ENCODE data around the gene CIP2A. TPM values are rescaled to one million over a fixed set of nuclear protein-coding genes. Genes with fewer than 3 reads are reported as not detected.

CIP2A gene
- total RNA-seq, 2 experiments from 2014 or later, result 42.5 to 44.9 TPM

DNA sequence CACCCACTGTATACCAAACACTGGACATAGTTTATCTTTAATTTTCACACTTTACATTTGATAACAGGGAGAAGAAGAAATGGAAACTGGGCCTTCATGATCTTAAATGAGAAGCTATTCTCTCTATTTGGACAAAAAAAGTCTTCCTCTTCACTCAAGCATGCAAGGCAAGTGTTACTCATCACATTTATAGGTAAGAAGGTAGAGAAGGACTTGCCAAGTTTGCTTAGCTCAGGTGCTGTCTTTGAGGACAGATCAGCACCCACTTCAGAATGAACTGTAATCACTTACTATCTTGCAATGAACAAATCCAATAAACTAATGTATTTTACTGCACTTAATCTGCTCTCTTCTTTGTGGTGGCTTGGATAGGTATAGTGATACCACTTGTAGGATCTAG, 77.7 kb downstream of the CIP2A start:
- DNase-seq (no peak), ATAC-seq (no peak)
- Mint-ChIP-seq H3K27ac (no peak overlapping the region), H3K9me3 (no peaks in the 10 kb centered on the region), H3K27me3 (no peaks in the 10 kb centered on the region), H3K4me3 (no peak overlapping the region), H3K36me3 (ENCODE audit: low read depth) (no peaks in the 10 kb centered on the region), H3K4me1 (ENCODE audit: low read depth) (no peaks in the 10 kb centered on the region)
- ChIA-PET CTCF (interaction anchor here (1.2 to 1.5 kb wide), 2 partner anchors 22 to 404 kb away, joined by 3 to 4 read pairs; no protein-coding TSS in a partner anchor), POLR2A (interaction anchor here (0.6 kb wide), 1 partner anchor 150 kb away, joined by 3 read pairs; no protein-coding TSS in a partner anchor)
- TF ChIP-seq, protein P1, sequence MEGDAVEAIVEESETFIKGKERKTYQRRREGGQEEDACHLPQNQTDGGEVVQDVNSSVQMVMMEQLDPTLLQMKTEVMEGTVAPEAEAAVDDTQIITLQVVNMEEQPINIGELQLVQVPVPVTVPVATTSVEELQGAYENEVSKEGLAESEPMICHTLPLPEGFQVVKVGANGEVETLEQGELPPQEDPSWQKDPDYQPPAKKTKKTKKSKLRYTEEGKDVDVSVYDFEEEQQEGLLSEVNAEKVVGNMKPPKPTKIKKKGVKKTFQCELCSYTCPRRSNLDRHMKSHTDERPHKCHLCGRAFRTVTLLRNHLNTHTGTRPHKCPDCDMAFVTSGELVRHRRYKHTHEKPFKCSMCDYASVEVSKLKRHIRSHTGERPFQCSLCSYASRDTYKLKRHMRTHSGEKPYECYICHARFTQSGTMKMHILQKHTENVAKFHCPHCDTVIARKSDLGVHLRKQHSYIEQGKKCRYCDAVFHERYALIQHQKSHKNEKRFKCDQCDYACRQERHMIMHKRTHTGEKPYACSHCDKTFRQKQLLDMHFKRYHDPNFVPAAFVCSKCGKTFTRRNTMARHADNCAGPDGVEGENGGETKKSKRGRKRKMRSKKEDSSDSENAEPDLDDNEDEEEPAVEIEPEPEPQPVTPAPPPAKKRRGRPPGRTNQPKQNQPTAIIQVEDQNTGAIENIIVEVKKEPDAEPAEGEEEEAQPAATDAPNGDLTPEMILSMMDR (IDR thresholded peaks at IDR 0.05), result no peak
- intact Hi-C loops (cut with micrococcal nuclease), result no loop called here

DNA sequence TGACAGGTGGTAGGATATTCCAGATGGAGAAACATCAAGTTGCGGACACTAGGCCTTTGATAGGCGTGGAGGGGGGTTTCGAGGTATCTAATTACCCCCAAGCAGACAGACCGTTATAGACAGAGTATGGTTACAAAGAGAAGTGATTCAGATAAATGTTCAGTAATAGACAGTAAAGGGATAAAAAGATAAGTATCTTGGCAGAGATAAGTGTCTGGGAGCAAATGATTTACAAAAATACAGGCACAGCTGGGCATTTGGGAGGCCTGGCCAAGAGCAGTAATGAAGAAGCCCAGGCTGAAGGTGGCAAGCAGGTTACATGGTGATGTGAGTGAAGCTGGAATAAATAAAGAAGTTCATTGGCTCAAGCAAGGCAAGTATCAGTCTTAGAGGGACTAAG, 78.2 kb downstream of the CIP2A start:
- no peaks in the 10 kb centered on the region for H3K9me3 Mint-ChIP-seq
- DNase-seq, result no peak
- no peak for ATAC-seq
- H3K36me3 Mint-ChIP-seq (ENCODE audit: low read depth), result no peaks in the 10 kb centered on the region
- TF ChIP-seq, protein P1 (IDR thresholded peaks at IDR 0.05), result no peak
- no peaks in the 10 kb centered on the region for H3K4me1 Mint-ChIP-seq (ENCODE audit: low read depth)
- ChIA-PET CTCF (no interaction called here), POLR2A (interaction anchor here (0.6 kb wide), 1 partner anchor 150 kb away, joined by 3 read pairs; no protein-coding TSS in a partner anchor)
- H3K27me3 Mint-ChIP-seq, result no peaks in the 10 kb centered on the region
- H3K27ac Mint-ChIP-seq, result no peak overlapping the region
- intact Hi-C loops (cut with micrococcal nuclease), result no loop called here
- no peak overlapping the region for H3K4me3 Mint-ChIP-seq

DNA sequence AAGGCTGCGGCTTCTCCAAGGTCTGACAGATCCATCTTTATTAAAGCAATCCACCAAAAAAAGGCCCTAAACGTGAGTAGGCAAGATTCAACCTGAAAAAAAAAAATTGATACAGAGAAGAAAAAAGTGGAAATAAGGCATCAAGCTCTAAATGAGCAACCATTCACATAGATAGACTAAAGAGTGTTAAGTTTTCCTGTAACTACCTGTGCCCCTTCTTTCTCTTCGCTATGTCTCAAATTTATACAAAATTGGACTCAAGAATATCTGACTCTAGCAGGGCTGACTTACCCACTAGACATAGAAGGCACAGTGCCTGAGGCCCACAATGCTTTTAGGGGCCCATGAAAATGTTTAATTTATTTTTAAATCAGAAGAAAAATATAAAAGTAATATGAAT, 78.7 kb downstream of the CIP2A start, which contains the start of gene MYH15:
Gene MYH15 (minus strand): TSS at position 101 of the 400 bp plus-strand sequence. CDS start 66 bp downstream, at position 35.
- ChIA-PET CTCF (no interaction called here), POLR2A (no interaction called here)
- Mint-ChIP-seq H3K9me3 (no peaks in the 10 kb centered on the region), H3K27ac (no peak within 1 kb of the TSS), H3K27me3 (no peaks in the 10 kb centered on the region), H3K4me1 (ENCODE audit: low read depth) (no peaks in the 10 kb centered on the region), H3K36me3 (ENCODE audit: low read depth) (no peaks in the 10 kb centered on the region), H3K4me3 (no peak within 1 kb of the TSS)
- intact Hi-C loops (cut with micrococcal nuclease), result no loop called here
- TF ChIP-seq, protein P1 (IDR thresholded peaks at IDR 0.05), result no peak
- DNase-seq, result no peak
- no peak for ATAC-seq

DNA sequence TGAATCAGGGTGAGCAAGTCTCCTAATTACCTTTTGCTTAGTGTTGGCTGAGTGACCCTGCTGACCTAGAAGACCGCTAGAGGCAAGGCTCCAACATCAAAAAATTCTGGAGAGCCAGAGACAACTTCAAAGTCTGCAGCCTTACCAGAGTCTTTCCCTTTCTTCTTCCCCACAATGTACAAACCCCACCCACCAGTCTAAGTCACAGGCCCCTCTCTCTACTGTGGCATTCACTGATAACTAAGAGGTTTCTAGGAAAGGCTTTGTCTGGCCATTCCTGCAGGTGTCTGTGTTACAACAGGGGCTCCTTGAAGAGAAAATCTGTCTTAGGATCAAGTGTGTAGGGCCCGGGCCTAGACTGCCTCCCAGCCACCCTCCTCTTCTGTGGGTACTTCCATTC, 79.4 kb downstream of the CIP2A start:
- intact Hi-C loops (cut with micrococcal nuclease), result no loop called here
- H3K4me1 Mint-ChIP-seq (ENCODE audit: low read depth), result no peaks in the 10 kb centered on the region

DNA sequence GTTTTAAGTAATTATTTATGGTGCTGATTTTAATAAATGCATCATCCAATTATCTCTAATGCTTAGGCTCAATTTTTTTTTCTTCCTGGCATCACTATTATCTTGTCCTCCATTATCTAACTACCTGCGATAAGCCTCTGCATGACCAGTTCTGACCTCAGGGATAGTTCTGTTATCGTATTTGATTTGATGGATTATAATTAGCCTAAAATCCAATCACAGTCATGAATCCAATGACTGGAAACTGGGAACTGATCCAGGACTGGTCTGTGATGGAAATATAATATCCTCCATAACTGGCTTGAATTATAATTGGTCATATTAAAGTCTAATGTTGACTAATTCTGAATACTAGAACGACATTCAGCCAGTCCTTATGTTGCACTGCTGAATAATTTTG, 80.0 kb downstream of the CIP2A start:
- Mint-ChIP-seq H3K9me3 (no peaks in the 10 kb centered on the region), H3K4me3 (no peak overlapping the region), H3K27me3 (no peaks in the 10 kb centered on the region), H3K27ac (no peak overlapping the region), H3K4me1 (ENCODE audit: low read depth) (no peaks in the 10 kb centered on the region), H3K36me3 (ENCODE audit: low read depth) (no peaks in the 10 kb centered on the region)
- intact Hi-C loops (cut with micrococcal nuclease), result no loop called here
- TF ChIP-seq, protein P1 (IDR thresholded peaks at IDR 0.05), result no peak
- CTCF ChIA-PET, result interaction anchor here (1.3 kb wide), 1 partner anchor 32 kb away, joined by 3 read pairs; no protein-coding TSS in a partner anchor
- POLR2A ChIA-PET, result no interaction called here
- ATAC-seq, result no peak
- DNase-seq, result no peak

More for the DNA sequence above, 79.4 kb downstream of the CIP2A start:
- ChIA-PET POLR2A (no interaction called here), CTCF (no interaction called here)
- Mint-ChIP-seq H3K27ac (no peak overlapping the region), H3K36me3 (ENCODE audit: low read depth) (no peaks in the 10 kb centered on the region), H3K4me3 (no peak overlapping the region), H3K27me3 (no peaks in the 10 kb centered on the region), H3K9me3 (no peaks in the 10 kb centered on the region)
- TF ChIP-seq, protein P1 (IDR thresholded peaks at IDR 0.05), result no peak
- ATAC-seq, result no peak
- no peak for DNase-seq
